T47D (cell line): ENCODE results near the gene ZPR1.
A peak's percentile ranks its signal among the peaks of the same experiment; 100 is the strongest.
"Not testable (repeated sequence)": the region's sequence is repeated elsewhere in the genome, so short reads cannot be mapped to it uniquely, and the experiment has no call there.

ENCODE experiments used
- DNase-seq, 2 experiments: peaks; one replicate each; pipeline versions ENCODE4 v3.0.0 to v3.0.0-alpha.2; 2011 to 2012; ENCODE audit warnings: low read depth in 1 of 2, low spot score in 1 of 2
- JUND ChIP-seq: IDR thresholded peaks from 2 replicates; pipeline ENCODE4 v1.6.1; 2012; ENCODE audit warnings: low read depth
- in situ Hi-C: cut with HindIII; loops from 2 replicates; pipeline ENCODE4 v1.10.0; 2016; ENCODE audit warnings: low sequenced_read_pairs, low pct_unique_long_range_greater_than_20kb

Gene ZPR1

DNA sequence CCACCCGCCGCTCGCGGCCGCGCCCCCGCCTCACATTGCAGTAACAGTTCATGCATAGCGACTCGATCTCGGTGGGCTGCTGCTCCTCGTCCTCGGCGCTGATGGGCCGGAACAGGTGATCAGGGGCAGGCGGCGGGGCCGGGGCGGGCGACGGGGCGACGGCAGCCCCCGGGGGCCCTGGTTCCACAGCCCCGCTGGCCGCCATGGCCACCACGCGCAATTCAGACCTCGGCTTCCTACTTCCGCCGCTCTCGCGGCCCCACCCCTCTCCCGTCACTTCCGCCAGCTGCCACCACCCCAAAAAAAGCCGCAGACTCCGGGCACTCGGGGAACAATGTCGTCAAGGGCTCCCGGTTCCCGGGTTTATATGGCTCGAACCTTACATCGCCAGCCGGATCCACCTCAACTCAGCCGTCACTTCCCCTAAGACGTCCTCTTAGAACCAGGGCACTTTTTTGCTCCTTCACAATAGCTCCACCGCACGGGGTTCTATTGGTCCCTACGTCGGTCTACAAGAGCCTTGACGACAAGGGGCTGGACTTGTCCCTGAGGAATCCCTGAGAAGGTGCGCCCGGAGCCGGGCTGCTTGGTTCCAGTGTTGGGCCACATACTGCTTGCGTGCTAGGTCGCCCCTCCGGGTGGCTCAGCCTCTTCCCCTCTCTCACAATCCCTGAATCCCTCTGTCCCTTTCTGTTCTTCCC is at the start of gene ZPR1:
ZPR1 (minus strand) TSS at position 238 of the 701 bp plus-strand sequence; CDS start at position 205, 33 bp downstream.
- no peak for TF ChIP-seq JUND
- peak; percentile 82 to 97 for DNase-seq
- in situ Hi-C loops, result no loop called here

DNA sequence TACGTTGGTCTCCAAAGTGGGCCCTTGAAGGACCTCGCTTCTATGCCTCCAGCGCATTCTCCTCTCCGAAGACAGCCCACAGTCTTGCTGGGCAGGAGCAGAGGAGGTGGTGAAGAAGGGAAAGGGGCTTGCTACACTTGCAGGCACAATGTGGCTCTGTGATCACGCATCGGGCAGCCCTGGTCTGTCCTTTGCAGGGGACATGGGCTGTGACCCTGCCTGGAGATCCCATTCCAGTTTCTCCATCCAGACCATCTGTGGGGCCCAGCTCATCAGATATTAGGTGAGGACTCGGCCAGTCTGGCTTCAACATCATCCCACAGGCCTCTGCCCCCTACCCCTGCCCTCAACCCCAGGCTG is 48.8 kb upstream of the ZPR1 start:
- TF ChIP-seq JUND, result no peak
- no peak for DNase-seq

DNA sequence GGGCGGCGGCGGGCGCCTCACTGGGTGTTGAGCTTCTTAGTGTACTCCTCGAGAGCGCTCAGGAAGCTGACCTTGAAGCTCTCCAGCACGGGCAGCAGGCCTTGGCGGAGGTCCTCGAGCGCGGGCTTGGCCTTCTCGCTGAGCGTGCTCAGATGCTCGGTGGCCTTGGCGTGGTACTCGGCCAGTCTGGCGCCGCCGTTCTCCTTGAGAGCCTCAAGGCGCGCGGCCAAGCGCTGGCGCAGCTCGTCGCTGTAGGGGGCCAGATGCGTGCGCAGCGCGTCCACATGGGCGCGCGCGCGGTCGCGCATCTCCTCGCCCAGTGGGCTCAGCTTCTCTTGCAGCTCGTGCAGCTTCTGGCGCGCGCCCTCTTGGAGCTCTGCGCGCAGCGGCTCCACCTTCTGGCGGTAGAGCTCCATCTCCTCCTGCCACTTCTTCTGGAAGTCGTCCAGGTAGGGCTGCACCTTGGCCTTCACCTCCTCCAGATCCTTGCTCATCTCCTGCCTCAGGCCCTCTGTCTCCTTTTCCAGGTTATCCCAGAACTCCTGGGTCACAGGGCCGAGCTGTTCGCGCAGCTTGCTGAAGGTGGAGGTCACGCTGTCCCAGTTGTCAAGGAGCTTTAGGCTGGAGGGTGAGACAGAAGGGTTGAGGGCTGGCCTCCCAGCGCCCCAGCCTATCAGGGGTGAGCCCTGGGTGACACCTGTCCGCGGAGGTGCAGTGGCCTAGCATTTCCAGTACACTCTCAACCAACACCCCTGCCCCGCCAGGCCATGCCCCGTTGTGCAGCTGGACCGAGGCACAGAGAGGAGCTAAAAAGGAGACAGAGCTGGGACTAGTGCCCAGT is 48.2 kb upstream of the ZPR1 start:
- peak; percentile 92 to 93 for DNase-seq
- TF ChIP-seq JUND, result no peak
- in situ Hi-C loops, result no loop called here

More for the DNA sequence above, 48.8 kb upstream of the ZPR1 start:
- in situ Hi-C loops, result no loop called here

GRCh38 chr11:116835042-116835772 is 47.4 kb upstream of the ZPR1 start:
- in situ Hi-C loops, result no loop called here
- no peak for DNase-seq
- no peak for TF ChIP-seq JUND

GRCh38 chr11:116834535-116835041 is 46.8 kb upstream of the ZPR1 start:
- DNase-seq, in situ Hi-C loops: not testable (repeated sequence)

GRCh38 chr11:116833816-116834534 is 46.2 kb upstream of the ZPR1 start:
- in situ Hi-C loops, result no loop called here
- DNase-seq, result no peak
- TF ChIP-seq JUND, result no peak

GRCh38 chr11:116833491-116833815 is 45.6 kb upstream of the ZPR1 start:
- in situ Hi-C loops, result no loop called here
- no peak for TF ChIP-seq JUND
- no peak for DNase-seq

DNA sequence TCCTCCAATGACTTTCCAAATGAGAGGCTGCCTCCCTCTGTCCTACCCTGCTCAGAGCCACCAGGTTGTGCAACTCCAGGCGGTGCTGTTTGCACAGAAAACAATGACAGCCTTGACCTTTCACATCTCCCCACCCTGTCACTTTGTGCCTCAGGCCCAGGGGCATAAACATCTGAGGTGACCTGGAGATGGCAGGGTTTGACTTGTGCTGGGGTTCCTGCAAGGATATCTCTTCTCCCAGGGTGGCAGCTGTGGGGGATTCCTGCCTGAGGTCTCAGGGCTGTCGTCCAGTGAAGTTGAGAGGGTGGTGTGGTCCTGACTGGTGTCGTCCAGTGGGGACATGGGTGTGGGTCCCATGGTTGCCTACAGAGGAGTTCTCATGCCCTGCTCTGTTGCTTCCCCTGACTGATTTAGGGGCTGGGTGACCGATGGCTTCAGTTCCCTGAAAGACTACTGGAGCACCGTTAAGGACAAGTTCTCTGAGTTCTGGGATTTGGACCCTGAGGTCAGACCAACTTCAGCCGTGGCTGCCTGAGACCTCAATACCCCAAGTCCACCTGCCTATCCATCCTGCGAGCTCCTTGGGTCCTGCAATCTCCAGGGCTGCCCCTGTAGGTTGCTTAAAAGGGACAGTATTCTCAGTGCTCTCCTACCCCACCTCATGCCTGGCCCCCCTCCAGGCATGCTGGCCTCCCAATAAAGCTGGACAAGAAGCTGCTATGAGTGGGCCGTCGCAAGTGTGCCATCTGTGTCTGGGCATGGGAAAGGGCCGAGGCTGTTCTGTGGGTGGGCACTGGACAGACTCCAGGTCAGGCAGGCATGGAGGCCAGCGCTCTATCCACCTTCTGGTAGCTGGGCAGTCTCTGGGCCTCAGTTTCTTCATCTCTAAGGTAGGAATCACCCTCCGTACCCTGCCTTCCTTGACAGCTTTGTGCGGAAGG is 44.8 kb upstream of the ZPR1 start:
- TF ChIP-seq JUND, result no peak
- in situ Hi-C loops, result no loop called here
- DNase-seq, result peak in 1 of 2 experiments; percentile 44

DNA sequence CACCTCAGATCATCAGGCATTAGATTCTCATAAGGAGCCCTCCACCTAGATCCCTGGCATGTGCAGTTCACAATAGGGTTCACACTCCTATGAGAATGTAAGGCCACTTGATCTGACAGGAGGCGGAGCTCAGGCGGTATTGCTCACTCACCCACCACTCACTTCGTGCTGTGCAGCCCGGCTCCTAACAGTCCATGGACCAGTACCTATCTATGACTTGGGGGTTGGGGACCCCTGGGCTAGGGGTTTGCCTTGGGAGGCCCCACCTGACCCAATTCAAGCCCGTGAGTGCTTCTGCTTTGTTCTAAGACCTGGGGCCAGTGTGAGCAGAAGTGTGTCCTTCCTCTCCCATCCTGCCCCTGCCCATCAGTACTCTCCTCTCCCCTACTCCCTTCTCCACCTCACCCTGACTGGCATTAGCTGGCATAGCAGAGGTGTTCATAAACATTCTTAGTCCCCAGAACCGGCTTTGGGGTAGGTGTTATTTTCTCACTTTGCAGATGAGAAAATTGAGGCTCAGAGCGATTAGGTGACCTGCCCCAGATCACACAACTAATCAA is 44.0 kb upstream of the ZPR1 start:
- DNase-seq, result no peak
- in situ Hi-C loops, result no loop called here

DNA sequence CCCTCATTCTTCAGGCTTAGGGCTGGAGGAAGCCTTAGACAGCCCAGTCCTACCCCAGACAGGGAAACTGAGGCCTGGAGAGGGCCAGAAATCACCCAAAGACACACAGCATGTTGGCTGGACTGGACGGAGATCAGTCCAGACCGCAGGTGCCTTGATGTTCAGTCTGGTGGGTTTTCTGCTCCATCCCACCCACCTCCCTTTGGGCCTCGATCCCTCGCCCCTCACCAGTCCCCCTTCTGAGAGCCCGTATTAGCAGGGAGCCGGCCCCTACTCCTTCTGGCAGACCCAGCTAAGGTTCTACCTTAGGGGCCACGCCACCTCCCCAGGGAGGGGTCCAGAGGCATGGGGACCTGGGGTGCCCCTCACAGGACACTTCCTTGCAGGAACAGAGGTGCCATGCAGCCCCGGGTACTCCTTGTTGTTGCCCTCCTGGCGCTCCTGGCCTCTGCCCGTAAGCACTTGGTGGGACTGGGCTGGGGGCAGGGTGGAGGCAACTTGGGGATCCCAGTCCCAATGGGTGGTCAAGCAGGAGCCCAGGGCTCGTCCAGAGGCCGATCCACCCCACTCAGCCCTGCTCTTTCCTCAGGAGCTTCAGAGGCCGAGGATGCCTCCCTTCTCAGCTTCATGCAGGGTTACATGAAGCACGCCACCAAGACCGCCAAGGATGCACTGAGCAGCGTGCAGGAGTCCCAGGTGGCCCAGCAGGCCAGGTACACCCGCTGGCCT is 42.5 kb upstream of the ZPR1 start:
- in situ Hi-C loops, result no loop called here
- DNase-seq, result no peak
- no peak for TF ChIP-seq JUND

More for the DNA sequence above, 44.0 kb upstream of the ZPR1 start:
- TF ChIP-seq JUND, result no peak
